Astrocyte (in vitro differentiated cells and primary cell): ENCODE results near the gene BMP7. TPM values are rescaled to one million over a fixed set of nuclear protein-coding genes. Genes with fewer than 3 reads are reported as not detected.
A peak's percentile ranks its signal among the peaks of the same experiment; 100 is the strongest.

Source experiments
- DNase-seq: peaks from one replicate; pipeline ENCODE4 v3.0.0-alpha.2; 2010; ENCODE audit warnings: low read depth
- FAIRE-seq: peaks from 2 replicates; lab custom pipeline; 2011; peaks lifted over from hg19 to GRCh38; lab: Jason Lieb, UNC
- H2AFZ ChIP-seq: 2 replicates; pipeline ENCODE4 v1.6.0; 2012; ENCODE audit warnings: low read depth, low read length, inconsistent platforms
- H3K27ac ChIP-seq: 2 replicates; pipeline ENCODE4 v1.5.1; 2011; ENCODE audit warnings: low read depth, low read length, inconsistent platforms
- H3K27me3 ChIP-seq: 2 replicates; pipeline ENCODE4 v1.6.0; 2011; ENCODE audit warnings: low read length, inconsistent platforms; ENCODE audit not compliant: insufficient read depth
- H3K36me3 ChIP-seq: 2 replicates; pipeline ENCODE4 v1.5.1; 2011; ENCODE audit warnings: low read length, inconsistent platforms; ENCODE audit not compliant: insufficient read depth
- H3K4me1 ChIP-seq: 2 replicates; pipeline ENCODE4 v1.5.1; 2011; ENCODE audit warnings: low read length, inconsistent platforms; ENCODE audit not compliant: insufficient read depth
- H3K4me2 ChIP-seq: 2 replicates; pipeline ENCODE4 v1.6.0; 2012; ENCODE audit warnings: low read length, inconsistent platforms
- H3K4me3 ChIP-seq: 2 replicates; pipeline ENCODE4 v1.5.1; 2011; ENCODE audit warnings: low read depth, mild to moderate bottlenecking, low read length, inconsistent platforms; ENCODE audit not compliant: insufficient read depth
- H3K79me2 ChIP-seq: 2 replicates; pipeline ENCODE4 v1.6.0; 2012; ENCODE audit warnings: mild to moderate bottlenecking, low read length, inconsistent platforms; ENCODE audit not compliant: insufficient read depth
- H3K9ac ChIP-seq: 2 replicates; pipeline ENCODE4 v1.6.0; 2012; ENCODE audit warnings: mild to moderate bottlenecking, low read length, inconsistent platforms
- H3K9me3 ChIP-seq: 2 replicates; pipeline ENCODE4 v1.5.1; 2012; ENCODE audit warnings: low read depth, mild to moderate bottlenecking, low read length, inconsistent platforms; ENCODE audit not compliant: insufficient read depth
- H4K20me1 ChIP-seq: 2 replicates; pipeline ENCODE4 v1.6.0; 2012; ENCODE audit warnings: low read length, inconsistent platforms; ENCODE audit not compliant: insufficient read depth
- H3K27ac Mint-ChIP-seq: one replicate; pipeline ENCODE4 v1.8.0; 2021; ENCODE audit warnings: mild to moderate bottlenecking, mixed read lengths; ENCODE audit not compliant: unreplicated experiment
- H3K27me3 Mint-ChIP-seq: one replicate; pipeline ENCODE4 v1.8.0; 2021; ENCODE audit warnings: low read depth, mixed read lengths; ENCODE audit not compliant: unreplicated experiment
- H3K36me3 Mint-ChIP-seq: one replicate; pipeline ENCODE4 v1.8.0; 2021; ENCODE audit warnings: low read depth, mixed read lengths; ENCODE audit not compliant: unreplicated experiment
- H3K4me1 Mint-ChIP-seq: one replicate; pipeline ENCODE4 v1.8.0; 2021; ENCODE audit warnings: low read depth, mixed read lengths; ENCODE audit not compliant: unreplicated experiment
- H3K4me3 Mint-ChIP-seq: one replicate; pipeline ENCODE4 v1.8.0; 2021; ENCODE audit warnings: mild to moderate bottlenecking, moderate library complexity, mixed read lengths; ENCODE audit not compliant: unreplicated experiment
- H3K9me3 Mint-ChIP-seq: one replicate; pipeline ENCODE4 v1.8.0; 2021; ENCODE audit warnings: mild to moderate bottlenecking, mixed read lengths; ENCODE audit not compliant: unreplicated experiment
- EZH2 ChIP-seq: IDR thresholded peaks from 2 replicates; pipeline ENCODE4 v1.6.1; 2012; ENCODE audit warnings: mild to moderate bottlenecking, low read length, inconsistent platforms; ENCODE audit not compliant: insufficient read depth
- total RNA-seq: library from RNA; stranded (reverse); gene quantifications from 2 replicates; pipeline ENCODE4 v1.2.1, GENCODE V29; 2021
- TF ChIP-seq, protein P1 (sequence below): IDR thresholded peaks from 2 replicates; pipeline ENCODE4 v1.5.1; 2011; ENCODE audit warnings: low read depth, mild to moderate bottlenecking, inconsistent platforms, low read length, moderate library complexity; ENCODE audit not compliant: insufficient read depth

The BMP7 gene
- total RNA-seq, 1 donor from 2014 or later, result 15.3 TPM

DNA sequence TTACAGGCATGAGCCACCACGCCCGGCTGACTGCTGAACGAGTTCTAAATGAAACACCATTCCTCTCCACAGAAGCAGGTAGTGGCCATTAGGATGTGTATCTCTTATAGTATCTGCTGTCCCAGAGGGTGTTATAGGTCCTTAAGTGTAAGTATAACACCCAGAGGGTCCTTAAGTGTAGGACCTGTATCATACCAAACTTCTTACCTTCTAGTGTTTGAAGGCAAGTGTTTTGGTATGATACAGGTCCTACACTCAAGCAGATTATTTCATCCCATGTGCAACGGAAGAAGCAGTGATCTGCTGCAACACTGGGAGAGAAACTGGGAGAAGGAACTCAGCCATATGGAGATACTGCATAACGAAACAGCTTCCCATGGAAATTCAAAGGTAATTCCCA, 17.4 kb downstream of the BMP7 start:
- Histone ChIP-seq H2AFZ (no peak overlapping the region), H3K27ac (no peak overlapping the region), H3K27me3 (peaks cover 4% of the 10 kb centered on the region), H3K4me3 (no peak overlapping the region), H3K9me3 (no peaks in the 10 kb centered on the region), H3K4me2 (no peak overlapping the region), H3K9ac (no peak overlapping the region), H3K4me1 (peaks cover 8% of the 10 kb centered on the region), H3K79me2 (no peaks in the 10 kb centered on the region), H4K20me1 (no peaks in the 10 kb centered on the region), H3K36me3 (no peaks in the 10 kb centered on the region)
- DNase-seq, result no peak
- no peak for FAIRE-seq
- peaks cover 27% of the 10 kb centered on the region for H3K4me1 Mint-ChIP-seq
- TF ChIP-seq EZH2, result no peak
- TF ChIP-seq, protein P1, sequence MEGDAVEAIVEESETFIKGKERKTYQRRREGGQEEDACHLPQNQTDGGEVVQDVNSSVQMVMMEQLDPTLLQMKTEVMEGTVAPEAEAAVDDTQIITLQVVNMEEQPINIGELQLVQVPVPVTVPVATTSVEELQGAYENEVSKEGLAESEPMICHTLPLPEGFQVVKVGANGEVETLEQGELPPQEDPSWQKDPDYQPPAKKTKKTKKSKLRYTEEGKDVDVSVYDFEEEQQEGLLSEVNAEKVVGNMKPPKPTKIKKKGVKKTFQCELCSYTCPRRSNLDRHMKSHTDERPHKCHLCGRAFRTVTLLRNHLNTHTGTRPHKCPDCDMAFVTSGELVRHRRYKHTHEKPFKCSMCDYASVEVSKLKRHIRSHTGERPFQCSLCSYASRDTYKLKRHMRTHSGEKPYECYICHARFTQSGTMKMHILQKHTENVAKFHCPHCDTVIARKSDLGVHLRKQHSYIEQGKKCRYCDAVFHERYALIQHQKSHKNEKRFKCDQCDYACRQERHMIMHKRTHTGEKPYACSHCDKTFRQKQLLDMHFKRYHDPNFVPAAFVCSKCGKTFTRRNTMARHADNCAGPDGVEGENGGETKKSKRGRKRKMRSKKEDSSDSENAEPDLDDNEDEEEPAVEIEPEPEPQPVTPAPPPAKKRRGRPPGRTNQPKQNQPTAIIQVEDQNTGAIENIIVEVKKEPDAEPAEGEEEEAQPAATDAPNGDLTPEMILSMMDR, result no peak
- no peaks in the 10 kb centered on the region for H3K9me3 Mint-ChIP-seq
- no peaks in the 10 kb centered on the region for H3K27me3 Mint-ChIP-seq
- no peak overlapping the region for H3K4me3 Mint-ChIP-seq
- no peaks in the 10 kb centered on the region for H3K36me3 Mint-ChIP-seq
- H3K27ac Mint-ChIP-seq, result no peak overlapping the region

DNA sequence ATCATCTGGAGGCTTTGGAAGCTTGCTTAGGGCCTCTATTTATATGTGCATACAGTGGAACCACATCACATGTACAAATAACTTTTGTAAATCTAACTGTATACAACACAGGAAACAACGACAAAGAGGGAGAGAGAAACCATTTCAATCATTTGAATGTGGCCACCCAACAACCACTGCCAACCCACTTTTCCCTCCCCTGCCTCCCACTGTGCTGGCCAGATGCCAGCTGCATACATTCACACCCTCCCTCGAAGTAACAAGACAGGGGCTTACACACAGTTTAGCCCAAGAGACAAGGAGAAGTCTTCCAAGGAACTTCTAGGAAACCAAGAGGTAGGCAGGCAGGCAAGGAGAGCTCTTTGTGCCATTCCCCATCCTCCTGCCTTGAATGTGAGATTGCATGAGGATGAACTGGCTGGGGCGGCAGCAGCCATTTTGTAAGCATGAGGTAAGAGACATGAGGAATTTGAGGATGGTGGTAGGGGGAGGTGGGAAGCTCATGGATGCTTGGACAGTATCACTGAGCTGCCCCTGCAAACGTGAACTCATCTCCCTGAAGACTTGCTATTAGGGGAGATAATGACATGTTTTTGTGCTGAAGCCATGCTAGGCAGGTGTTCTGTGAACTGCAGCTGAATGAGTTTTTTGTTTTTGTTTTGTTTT, 18.2 kb downstream of the BMP7 start:
- FAIRE-seq (no peak), DNase-seq (no peak)
- H3K4me2 ChIP-seq, result no peak overlapping the region
- Mint-ChIP-seq H3K9me3 (no peaks in the 10 kb centered on the region), H3K27me3 (no peaks in the 10 kb centered on the region), H3K4me1 (peaks cover 26% of the 10 kb centered on the region), H3K27ac (peak overlapping the region; percentile 60), H3K36me3 (no peaks in the 10 kb centered on the region), H3K4me3 (no peak overlapping the region)
- H3K36me3 ChIP-seq, result no peaks in the 10 kb centered on the region
- no peak for TF ChIP-seq EZH2
- TF ChIP-seq, protein P1, result no peak
- no peak overlapping the region for H2AFZ ChIP-seq
- no peaks in the 10 kb centered on the region for H3K9me3 ChIP-seq
- no peak overlapping the region for H3K27ac ChIP-seq
- peaks cover 8% of the 10 kb centered on the region for H3K4me1 ChIP-seq
- H3K79me2 ChIP-seq, result no peaks in the 10 kb centered on the region
- H3K4me3 ChIP-seq, result no peak overlapping the region
- no peaks in the 10 kb centered on the region for H4K20me1 ChIP-seq
- peaks cover 2% of the 10 kb centered on the region for H3K27me3 ChIP-seq
- no peak overlapping the region for H3K9ac ChIP-seq

DNA sequence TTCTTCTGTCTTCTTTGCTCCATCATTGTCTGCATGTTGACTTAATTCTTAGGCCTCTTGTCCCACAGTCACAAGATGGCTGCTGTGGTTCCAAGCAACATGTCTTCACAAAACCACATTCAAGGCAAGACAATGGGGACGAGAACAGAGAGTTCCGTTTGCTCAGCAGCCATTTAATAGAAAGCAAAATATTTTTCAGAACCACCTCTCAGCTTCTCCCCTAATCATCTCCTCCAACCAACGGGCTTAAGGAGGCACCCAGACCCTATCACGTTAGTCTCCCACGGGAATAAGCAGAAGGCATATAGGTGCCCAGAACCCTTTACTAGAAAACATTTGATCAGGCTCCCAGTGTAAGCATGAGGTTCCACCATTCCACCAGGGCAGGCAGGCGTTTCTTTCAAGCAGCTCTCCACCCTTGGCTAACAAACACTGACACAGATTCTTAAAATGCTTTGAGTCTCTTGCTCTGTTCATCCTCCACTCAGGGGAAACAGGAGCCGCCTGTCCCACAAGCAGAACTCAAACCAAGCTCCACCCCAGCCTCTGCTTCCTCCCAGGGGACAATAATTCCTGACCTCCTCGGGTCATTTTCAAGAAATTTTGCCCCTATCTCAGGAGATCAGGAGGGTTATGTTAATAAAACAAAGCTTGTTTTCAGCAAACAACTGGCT, 19.0 kb downstream of the BMP7 start:
- Histone ChIP-seq H3K9me3 (no peaks in the 10 kb centered on the region), H2AFZ (no peak overlapping the region), H3K27me3 (peaks cover 2% of the 10 kb centered on the region), H4K20me1 (no peaks in the 10 kb centered on the region), H3K4me3 (no peak overlapping the region), H3K36me3 (no peaks in the 10 kb centered on the region), H3K79me2 (no peaks in the 10 kb centered on the region), H3K4me2 (no peak overlapping the region), H3K9ac (no peak overlapping the region), H3K27ac (no peak overlapping the region), H3K4me1 (peaks cover 8% of the 10 kb centered on the region)
- no peak for FAIRE-seq
- H3K36me3 Mint-ChIP-seq, result no peaks in the 10 kb centered on the region
- no peak overlapping the region for H3K27ac Mint-ChIP-seq
- no peaks in the 10 kb centered on the region for H3K9me3 Mint-ChIP-seq
- no peaks in the 10 kb centered on the region for H3K27me3 Mint-ChIP-seq
- H3K4me3 Mint-ChIP-seq, result no peak overlapping the region
- TF ChIP-seq EZH2, result no peak
- TF ChIP-seq, protein P1, result no peak
- DNase-seq, result no peak
- peaks cover 18% of the 10 kb centered on the region for H3K4me1 Mint-ChIP-seq
